Vagina (tissue), 2 donors: Measurements from ENCODE around the gene RPS19.

Experiments
- POLR2A ChIP-seq, 2 donors: fragments of 450-650 bp; IDR thresholded peaks; one replicate each; pipeline ENCODE4 v1.6.1; 2017; ENCODE audit warnings: antibody characterized with exemption in 2 of 2, mild to moderate bottlenecking in 2 of 2, moderate library complexity in 2 of 2
- POLR2AphosphoS5 ChIP-seq, 2 donors: sonication (generic); formaldehyde crosslinking; IDR thresholded peaks; one replicate each; pipeline ENCODE4 v1.9.0; 2017; ENCODE audit warnings: antibody characterized with exemption in 2 of 2, mild to moderate bottlenecking in 2 of 2, low read depth in 1 of 2; ENCODE audit not compliant: insufficient read depth in 1 of 2
- TF ChIP-seq, protein P1 (sequence below), 3 experiments: fragments of 450-650 bp in 2 of 3; fragments of 200-600 bp in 1 of 3; sonication (generic) in 1 of 3; IDR thresholded peaks; one replicate each; pipeline ENCODE4 v1.5.1; 2017 to 2019; ENCODE audit warnings: antibody characterized with exemption in 3 of 3, mild to moderate bottlenecking in 2 of 3, moderate library complexity in 2 of 3

DNA sequence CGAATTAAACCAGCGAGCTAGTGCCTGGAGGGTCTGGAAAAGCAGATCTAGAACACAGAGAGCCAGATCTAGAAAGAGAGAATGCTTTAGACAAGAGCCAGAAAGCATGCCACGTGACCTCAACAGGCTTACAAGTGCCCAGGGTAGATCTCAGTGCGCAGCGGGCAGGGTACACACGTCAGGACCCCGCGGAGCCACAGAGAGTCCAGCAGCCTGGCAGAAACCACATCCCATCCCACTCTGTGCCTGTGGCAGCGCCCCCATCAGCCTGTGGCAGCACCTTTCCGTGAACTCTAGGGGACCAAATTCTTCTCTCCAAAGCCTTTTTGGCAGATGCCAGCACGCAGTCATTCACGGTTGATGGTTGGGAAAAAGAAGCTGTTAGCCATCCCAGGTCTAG lies 28.9 kb downstream of the RPS19 start:
- TF ChIP-seq, protein P1, sequence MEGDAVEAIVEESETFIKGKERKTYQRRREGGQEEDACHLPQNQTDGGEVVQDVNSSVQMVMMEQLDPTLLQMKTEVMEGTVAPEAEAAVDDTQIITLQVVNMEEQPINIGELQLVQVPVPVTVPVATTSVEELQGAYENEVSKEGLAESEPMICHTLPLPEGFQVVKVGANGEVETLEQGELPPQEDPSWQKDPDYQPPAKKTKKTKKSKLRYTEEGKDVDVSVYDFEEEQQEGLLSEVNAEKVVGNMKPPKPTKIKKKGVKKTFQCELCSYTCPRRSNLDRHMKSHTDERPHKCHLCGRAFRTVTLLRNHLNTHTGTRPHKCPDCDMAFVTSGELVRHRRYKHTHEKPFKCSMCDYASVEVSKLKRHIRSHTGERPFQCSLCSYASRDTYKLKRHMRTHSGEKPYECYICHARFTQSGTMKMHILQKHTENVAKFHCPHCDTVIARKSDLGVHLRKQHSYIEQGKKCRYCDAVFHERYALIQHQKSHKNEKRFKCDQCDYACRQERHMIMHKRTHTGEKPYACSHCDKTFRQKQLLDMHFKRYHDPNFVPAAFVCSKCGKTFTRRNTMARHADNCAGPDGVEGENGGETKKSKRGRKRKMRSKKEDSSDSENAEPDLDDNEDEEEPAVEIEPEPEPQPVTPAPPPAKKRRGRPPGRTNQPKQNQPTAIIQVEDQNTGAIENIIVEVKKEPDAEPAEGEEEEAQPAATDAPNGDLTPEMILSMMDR (IDR thresholded peaks at IDR 0.05) = no peak
- TF ChIP-seq POLR2A (IDR thresholded peaks at IDR 0.05) (no peak), POLR2AphosphoS5 (IDR thresholded peaks at IDR 0.05; ENCODE audit: insufficient read depth in 1 of 2, low read depth in 1 of 2) (no peak)
